SU-DHL-6 (cell line): ENCODE data around the gene CCDC138.

Experiments
- H2AFZ ChIP-seq: fragments of 200-600 bp; sonication (generic); 2 replicates; pipeline ENCODE4 v1.6.1; 2014; ENCODE audit warnings: low read depth, mild to moderate bottlenecking, moderate library complexity, mixed read lengths, antibody characterized with exemption, low read length; ENCODE audit not compliant: severe bottlenecking
- H3F3A ChIP-seq: fragments of 200-600 bp; shearing (Covaris generic); 2 replicates; pipeline ENCODE4 v1.6.0; 2016; ENCODE audit warnings: antibody characterized with exemption, mild to moderate bottlenecking; ENCODE audit not compliant: insufficient read depth
- H3K27ac ChIP-seq: fragments of 200-600 bp; sonication (generic); 2 replicates; pipeline ENCODE4 v1.5.1; 2016; ENCODE audit warnings: low read depth, mild to moderate bottlenecking, low read length, moderate library complexity, mixed read lengths
- H3K27me3 ChIP-seq: fragments of 200-600 bp; sonication (generic), shearing (Covaris generic); 2 replicates; pipeline ENCODE4 v1.6.0; 2014; ENCODE audit warnings: mild to moderate bottlenecking, low read length
- H3K36me3 ChIP-seq: fragments of 200-600 bp; sonication (generic); 2 replicates; pipeline ENCODE4 v1.6.1; 2014; ENCODE audit warnings: mild to moderate bottlenecking, low read length, mixed read lengths
- H3K4me2 ChIP-seq: fragments of 300-600, 200-600 bp; shearing (Covaris generic), sonication (generic); 2 replicates; pipeline ENCODE4 v1.6.0; 2014; ENCODE audit warnings: low read length, low read depth, mild to moderate bottlenecking; ENCODE audit not compliant: poor library complexity, severe bottlenecking
- H3K4me3 ChIP-seq: fragments of 200-600 bp; sonication (generic); 2 replicates; pipeline ENCODE4 v1.5.1; 2014; ENCODE audit warnings: antibody characterized with exemption, low read length, mild to moderate bottlenecking, mixed read lengths; ENCODE audit not compliant: insufficient read depth, poor library complexity, severe bottlenecking
- H3K79me2 ChIP-seq: fragments of 200-600 bp; sonication (generic); 2 replicates; pipeline ENCODE4 v1.6.1; 2014; ENCODE audit warnings: mild to moderate bottlenecking, low read length, moderate library complexity; ENCODE audit not compliant: insufficient read depth
- H3K9ac ChIP-seq: fragments of 200-600 bp; sonication (generic); 2 replicates; pipeline ENCODE4 v1.7.0; 2014; ENCODE audit warnings: mild to moderate bottlenecking, low read length
- H3K9me2 ChIP-seq: fragments of 200-600 bp; sonication (generic); replicated peaks from 2 replicates; pipeline ENCODE4 v1.6.1; 2014; ENCODE audit warnings: low read length; ENCODE audit not compliant: insufficient read depth
- H3K9me3 ChIP-seq: fragments of 200-600 bp; sonication (generic); 2 replicates; pipeline ENCODE4 v1.6.1; 2014; ENCODE audit warnings: low read length, mixed read lengths; ENCODE audit not compliant: insufficient read depth
- H4K20me1 ChIP-seq: fragments of 200-600 bp; sonication (generic); 2 replicates; pipeline ENCODE4 v1.6.1; 2014; ENCODE audit warnings: low read depth, mild to moderate bottlenecking, antibody characterized with exemption, low read length, moderate library complexity, mixed read lengths
- EZH2phosphoT487 ChIP-seq: fragments of 200-600 bp; sonication (generic), shearing (Covaris generic); conservative IDR thresholded peaks from 2 replicates; pipeline ENCODE4 v1.6.1; 2018; ENCODE audit warnings: mild to moderate bottlenecking, antibody characterized with exemption, low read length, moderate library complexity, mixed read lengths
- TF ChIP-seq, protein P1 (sequence below): fragments of 200-600 bp; sonication (generic); IDR thresholded peaks from one replicate; pipeline ENCODE4 v1.5.1; 2017; ENCODE audit warnings: antibody characterized with exemption, mild to moderate bottlenecking, low read length, moderate library complexity; ENCODE audit not compliant: insufficient read depth, poor library complexity, severe bottlenecking

Gene CCDC138

DNA sequence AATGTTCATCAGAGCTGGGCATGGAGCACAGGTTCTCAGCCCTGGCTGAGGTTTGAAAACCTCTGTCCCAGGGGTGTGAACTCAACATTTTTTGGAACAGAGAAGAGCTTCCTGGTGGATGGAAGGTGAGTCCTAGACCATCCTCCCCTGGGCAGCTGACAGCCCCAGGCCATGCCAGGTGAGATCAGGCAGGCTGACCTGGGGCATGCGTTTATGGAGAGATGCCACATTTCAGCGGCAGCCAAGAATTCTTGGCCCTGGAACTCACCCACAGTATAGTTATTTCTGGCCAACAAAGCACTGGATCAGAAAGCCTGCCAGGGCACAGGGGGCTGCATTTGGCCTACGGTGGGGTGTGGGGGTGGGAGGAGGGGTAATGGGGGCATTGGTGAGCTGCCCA lies 118.6 kb downstream of the CCDC138 start:
- Histone ChIP-seq H3K27ac (no peak overlapping the region), H3K9me2 (no peaks in the 10 kb centered on the region), H3K9me3 (no peaks in the 10 kb centered on the region), H3K9ac (no peak overlapping the region), H2AFZ (no peak overlapping the region), H3K4me3 (no peak overlapping the region), H3K79me2 (no peaks in the 10 kb centered on the region), H3K27me3 (no peaks in the 10 kb centered on the region), H3F3A (no peaks in the 10 kb centered on the region), H3K36me3 (no peaks in the 10 kb centered on the region), H4K20me1 (no peaks in the 10 kb centered on the region), H3K4me2 (no peak overlapping the region)
- TF ChIP-seq, protein P1, sequence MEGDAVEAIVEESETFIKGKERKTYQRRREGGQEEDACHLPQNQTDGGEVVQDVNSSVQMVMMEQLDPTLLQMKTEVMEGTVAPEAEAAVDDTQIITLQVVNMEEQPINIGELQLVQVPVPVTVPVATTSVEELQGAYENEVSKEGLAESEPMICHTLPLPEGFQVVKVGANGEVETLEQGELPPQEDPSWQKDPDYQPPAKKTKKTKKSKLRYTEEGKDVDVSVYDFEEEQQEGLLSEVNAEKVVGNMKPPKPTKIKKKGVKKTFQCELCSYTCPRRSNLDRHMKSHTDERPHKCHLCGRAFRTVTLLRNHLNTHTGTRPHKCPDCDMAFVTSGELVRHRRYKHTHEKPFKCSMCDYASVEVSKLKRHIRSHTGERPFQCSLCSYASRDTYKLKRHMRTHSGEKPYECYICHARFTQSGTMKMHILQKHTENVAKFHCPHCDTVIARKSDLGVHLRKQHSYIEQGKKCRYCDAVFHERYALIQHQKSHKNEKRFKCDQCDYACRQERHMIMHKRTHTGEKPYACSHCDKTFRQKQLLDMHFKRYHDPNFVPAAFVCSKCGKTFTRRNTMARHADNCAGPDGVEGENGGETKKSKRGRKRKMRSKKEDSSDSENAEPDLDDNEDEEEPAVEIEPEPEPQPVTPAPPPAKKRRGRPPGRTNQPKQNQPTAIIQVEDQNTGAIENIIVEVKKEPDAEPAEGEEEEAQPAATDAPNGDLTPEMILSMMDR, result no peak
- no peak for TF ChIP-seq EZH2phosphoT487

DNA sequence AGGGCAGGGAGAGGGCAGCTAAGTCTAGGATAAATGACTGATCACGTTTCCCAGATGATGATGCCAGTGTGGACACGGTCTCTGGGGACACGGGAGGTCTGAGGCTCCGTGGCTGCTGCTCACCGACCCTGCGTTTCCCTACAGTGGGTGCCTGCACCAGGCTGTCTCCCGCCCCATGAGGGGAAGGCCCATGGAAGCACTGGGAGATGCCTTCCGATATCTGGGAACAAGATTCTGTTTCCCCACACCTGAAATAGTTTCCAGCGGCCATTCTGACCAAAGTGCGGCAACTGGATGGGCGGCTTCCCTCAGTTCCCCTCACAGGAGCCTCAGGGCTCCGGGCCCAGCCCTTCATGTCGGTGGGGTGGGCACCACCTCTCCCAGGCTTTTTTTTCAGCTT lies 119.3 kb downstream of the CCDC138 start:
- H3K27ac ChIP-seq, result no peak overlapping the region
- no peaks in the 10 kb centered on the region for H3F3A ChIP-seq
- no peaks in the 10 kb centered on the region for H3K9me2 ChIP-seq

DNA sequence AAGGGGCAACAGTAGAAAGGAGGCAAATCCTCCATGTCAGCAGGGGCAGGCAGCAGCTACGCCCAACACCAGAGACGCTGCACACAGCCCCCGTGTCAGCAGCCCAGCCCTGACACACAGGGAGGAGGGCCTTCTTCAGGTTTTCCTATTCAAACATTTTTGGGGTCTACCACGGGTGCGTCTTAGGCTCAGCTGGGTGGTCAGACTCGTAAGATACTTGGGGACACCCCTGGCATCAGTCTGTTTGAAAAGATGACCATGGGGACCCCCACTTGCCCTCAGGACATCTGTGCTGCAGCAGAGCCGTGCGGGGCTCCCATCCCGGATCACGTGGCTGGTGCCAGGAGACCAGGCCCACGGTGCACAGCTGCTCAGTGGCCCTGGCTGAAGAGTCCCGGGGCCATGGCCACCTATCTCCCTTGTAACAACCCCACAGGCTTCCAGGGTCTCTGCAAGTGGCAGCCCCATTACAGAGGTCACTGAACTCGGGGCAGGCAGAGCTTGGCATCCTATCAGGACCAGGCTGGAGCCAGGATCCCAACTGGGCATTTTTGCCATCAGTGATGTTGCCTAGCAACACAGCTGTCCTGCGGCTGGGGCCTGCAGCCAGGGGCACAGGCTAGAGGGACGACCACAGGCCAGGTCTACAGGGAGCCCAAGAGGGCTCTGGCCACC lies 120.0 kb downstream of the CCDC138 start:
- Histone ChIP-seq H4K20me1 (no peaks in the 10 kb centered on the region), H3K9me2 (no peaks in the 10 kb centered on the region), H2AFZ (no peak overlapping the region), H3K27ac (no peak overlapping the region), H3K9me3 (no peaks in the 10 kb centered on the region), H3K36me3 (no peaks in the 10 kb centered on the region), H3K79me2 (no peaks in the 10 kb centered on the region), H3K9ac (no peak overlapping the region), H3K4me2 (no peak overlapping the region), H3K27me3 (no peaks in the 10 kb centered on the region), H3K4me3 (no peak overlapping the region), H3F3A (no peaks in the 10 kb centered on the region)
- TF ChIP-seq, protein P1, result no peak
- no peak for TF ChIP-seq EZH2phosphoT487

More for the DNA sequence above, 119.3 kb downstream of the CCDC138 start:
- Histone ChIP-seq H3K79me2 (no peaks in the 10 kb centered on the region), H3K4me3 (no peak overlapping the region), H4K20me1 (no peaks in the 10 kb centered on the region), H3K27me3 (no peaks in the 10 kb centered on the region), H3K9ac (no peak overlapping the region), H3K4me2 (no peak overlapping the region), H3K36me3 (no peaks in the 10 kb centered on the region), H2AFZ (no peak overlapping the region), H3K9me3 (no peaks in the 10 kb centered on the region)
- no peak for TF ChIP-seq EZH2phosphoT487
- TF ChIP-seq, protein P1, result no peak
